ENCODE data around the gene MBD3L4.

GRCh38 chr19:7088999-7089398, 49.0 kb upstream of the MBD3L4 start:
- TF ChIP-seq CTCF (IDR thresholded peaks at IDR 0.05 in 2 of 3, conservative IDR thresholded peaks at IDR 0.05 in 1 of 3; ENCODE audit: control insufficient read depth in 2 of 3, extremely low read depth in 1 of 3, insufficient read depth in 1 of 3, low read depth in 3 of 3, low read length in 3 of 3), result no peak
- TF ChIP-seq BCLAF1 (IDR thresholded peaks at IDR 0.05), result no peak
- no peak for TF ChIP-seq RBBP5 (conservative IDR thresholded peaks at IDR 0.05)
- TF ChIP-seq SIN3A (IDR thresholded peaks at IDR 0.05; ENCODE audit: low read depth, low read length), result no peak
- TF ChIP-seq MTA3 (IDR thresholded peaks at IDR 0.05; ENCODE audit: borderline replicate concordance, low read length), result no peak

All from GM12878 (cell line).